ENCODE results near the gene JAKMIP2. TPM values are rescaled to one million over a fixed set of nuclear protein-coding genes. Genes with fewer than 3 reads are reported as not detected.
"Not testable (repeated sequence)": the region's sequence is repeated elsewhere in the genome, so short reads cannot be mapped to it uniquely, and the experiment has no call there.

JAKMIP2 gene
- total and polyA plus RNA-seq, 4 donors = 0.93 to 3.8 (median 2.1) TPM

- not testable (repeated sequence) for DNase-seq
These were observed 202.1 kb downstream of the JAKMIP2 start for GRCh38 chr5:147580418-147580817.

GRCh38 chr5:147578228-147579024, 204.1 kb downstream of the JAKMIP2 start:
- ATAC-seq (ENCODE audit: insufficient read depth, low FRiP score) (no peak), DNase-seq (peak; percentile 20 to 78 (median 76))
- no peak overlapping the region for H3K4me3 ChIP-seq
- H3K4me1 ChIP-seq (ENCODE audit: control insufficient read depth in 5 of 5, insufficient read depth in 5 of 5, low read length in 5 of 5) = peaks cover 0 to 3% (median 0%) of the 10 kb centered on the region in 5 donors
- H3K27ac ChIP-seq (ENCODE audit: low read depth in 1 of 2, low read length in 1 of 2) = no peak overlapping the region
- H3K27me3 ChIP-seq (ENCODE audit: control insufficient read depth in 3 of 3, insufficient read depth in 3 of 3, low read length in 2 of 3) = no peaks in the 10 kb centered on the region
- peak; percentile 40 for TF ChIP-seq CTCF (IDR thresholded peaks at IDR 0.05; ENCODE audit: control extremely low read depth, extremely low read depth)
- no peaks in the 10 kb centered on the region for H3K36me3 ChIP-seq (ENCODE audit: control insufficient read depth in 4 of 4, insufficient read depth in 4 of 4, low read length in 4 of 4)
- 49 to 60% methylated on average over 8 of the region's 8 CpGs for WGBS, 2 donors
- H3K9ac ChIP-seq (ENCODE audit: insufficient read depth in 1 of 2, low read length in 2 of 2) = peak overlapping the region in 1 of 2 donors; percentile 79
- peaks cover 0 to 6% (median 0%) of the 10 kb centered on the region in 4 donors for H3K9me3 ChIP-seq (ENCODE audit: control insufficient read depth in 4 of 4, insufficient read depth in 3 of 4, low read length in 3 of 4)

More at GRCh38 chr5:147580418-147580817, 202.1 kb downstream of the JAKMIP2 start:
- ATAC-seq (ENCODE audit: insufficient read depth, low FRiP score); H3K27ac ChIP-seq (ENCODE audit: low read depth in 1 of 2, low read length in 1 of 2); H3K9ac ChIP-seq (ENCODE audit: insufficient read depth in 1 of 2, low read length in 2 of 2); H3K27me3 ChIP-seq (ENCODE audit: control insufficient read depth in 3 of 3, insufficient read depth in 3 of 3, low read length in 2 of 3); H3K4me3 ChIP-seq; H3K36me3 ChIP-seq (ENCODE audit: control insufficient read depth in 4 of 4, insufficient read depth in 4 of 4, low read length in 4 of 4); H3K9me3 ChIP-seq (ENCODE audit: control insufficient read depth in 4 of 4, insufficient read depth in 3 of 4, low read length in 3 of 4); H3K4me1 ChIP-seq (ENCODE audit: control insufficient read depth in 5 of 5, insufficient read depth in 5 of 5, low read length in 5 of 5): not testable (repeated sequence)
- WGBS, 2 donors = 94 to 97% methylated on average over 7 of the region's 7 CpGs

- Histone ChIP-seq H3K4me3 (no peak overlapping the region), H3K27me3 (ENCODE audit: control insufficient read depth in 3 of 3, insufficient read depth in 3 of 3, low read length in 2 of 3) (no peaks in the 10 kb centered on the region), H3K36me3 (ENCODE audit: control insufficient read depth in 4 of 4, insufficient read depth in 4 of 4, low read length in 4 of 4) (no peaks in the 10 kb centered on the region), H3K4me1 (ENCODE audit: control insufficient read depth in 5 of 5, insufficient read depth in 5 of 5, low read length in 5 of 5) (peaks cover 0 to 3% (median 0%) of the 10 kb centered on the region in 5 donors), H3K9ac (ENCODE audit: insufficient read depth in 1 of 2, low read length in 2 of 2) (no peak overlapping the region), H3K9me3 (ENCODE audit: control insufficient read depth in 4 of 4, insufficient read depth in 3 of 4, low read length in 3 of 4) (peaks cover 0 to 6% (median 0%) of the 10 kb centered on the region in 4 donors), H3K27ac (ENCODE audit: low read depth in 1 of 2, low read length in 1 of 2) (no peak overlapping the region)
- peak; percentile 72 for ATAC-seq (ENCODE audit: insufficient read depth, low FRiP score)
- 41 to 43% methylated on average over 15 of the region's 15 CpGs for WGBS, 2 donors
- no peak for TF ChIP-seq CTCF (IDR thresholded peaks at IDR 0.05; ENCODE audit: control extremely low read depth, extremely low read depth)
- DNase-seq = peak; percentile 61 to 68 (median 64)
These were observed 205.6 kb downstream of the JAKMIP2 start for GRCh38 chr5:147576646-147577535.

GRCh38 chr5:147575598-147575997, 206.9 kb downstream of the JAKMIP2 start:
- Histone ChIP-seq H3K9ac (ENCODE audit: insufficient read depth in 1 of 2, low read length in 2 of 2) (no peak overlapping the region), H3K36me3 (ENCODE audit: control insufficient read depth in 4 of 4, insufficient read depth in 4 of 4, low read length in 4 of 4) (no peaks in the 10 kb centered on the region), H3K27me3 (ENCODE audit: control insufficient read depth in 3 of 3, insufficient read depth in 3 of 3, low read length in 2 of 3) (no peaks in the 10 kb centered on the region), H3K4me1 (ENCODE audit: control insufficient read depth in 5 of 5, insufficient read depth in 5 of 5, low read length in 5 of 5) (peaks cover 0 to 3% (median 0%) of the 10 kb centered on the region in 5 donors), H3K27ac (ENCODE audit: low read depth in 1 of 2, low read length in 1 of 2) (no peak overlapping the region), H3K9me3 (ENCODE audit: control insufficient read depth in 4 of 4, insufficient read depth in 3 of 4, low read length in 3 of 4) (no peaks in the 10 kb centered on the region), H3K4me3 (no peak overlapping the region)
- DNase-seq = no peak
- 96% methylated on average over 4 of the region's 4 CpGs for WGBS, 2 donors
- TF ChIP-seq CTCF (IDR thresholded peaks at IDR 0.05; ENCODE audit: control extremely low read depth, extremely low read depth) = no peak
- ATAC-seq (ENCODE audit: insufficient read depth, low FRiP score) = no peak

Measured in lung (tissue), 12 donors.